Left lung (tissue), 10 donors: ENCODE measurements around the gene FOXK1. TPM values are rescaled to one million over a fixed set of nuclear protein-coding genes. Genes with fewer than 3 reads are reported as not detected.

Experiments
- ATAC-seq: fragments of 200-7000 bp; cut with Tn5 transposase; one replicate; pipeline ENCODE4 v1.9.1; 2020; ENCODE audit warnings: moderate library complexity
- DNase-seq, 4 donors: peaks; one replicate each; pipeline ENCODE4 v3.0.0-alpha.2; 2013 to 2020
- H3K27ac ChIP-seq, 2 donors: fragments of 200-600 bp; sonication (generic) in 1 of 2; one replicate each; pipeline versions ENCODE4 v1.5.0 to v1.8.0; 2020 to 2021
- H3K27me3 ChIP-seq, 2 donors: fragments of 200-600 bp; sonication (generic) in 1 of 2; one replicate each; pipeline versions ENCODE4 v1.5.0 to v1.8.0; 2020 to 2021
- H3K36me3 ChIP-seq, 2 donors: fragments of 200-600 bp; sonication (generic) in 1 of 2; one replicate each; pipeline versions ENCODE4 v1.5.0 to v1.8.0; 2020 to 2021
- H3K4me1 ChIP-seq, 2 donors: fragments of 200-600 bp; one replicate each; pipeline ENCODE4 v1.8.0; 2021
- H3K4me3 ChIP-seq, 2 donors: fragments of 200-600 bp; sonication (generic) in 1 of 2; one replicate each; pipeline versions ENCODE4 v1.5.0 to v1.8.0; 2020 to 2021; ENCODE audit warnings: mild to moderate bottlenecking in 1 of 2
- H3K9me3 ChIP-seq, 2 donors: fragments of 200-600 bp; sonication (generic) in 1 of 2; one replicate each; pipeline versions ENCODE4 v1.5.0 to v1.8.0; 2020 to 2021
- CTCF ChIP-seq, 2 donors: fragments of 200-600 bp; sonication (generic) in 1 of 2; IDR thresholded peaks; one replicate each; pipeline versions ENCODE4 v1.5.0 to v1.8.0; 2021; ENCODE audit warnings: antibody characterized with exemption in 2 of 2
- intact Hi-C, 2 donors: fragments of 100-400 bp; cut with DNase I; formaldehyde crosslinking; loops; one replicate each; pipeline versions ENCODE4 v1.11.2 to v1.14.2; 2022
- polyA plus RNA-seq, 6 donors: library from polyadenylated mRNA; unstranded; fragments of 120-200 nt; gene quantifications; one replicate each; pipeline ENCODE4 v1.2.1, GENCODE V29; 2013; ENCODE audit not compliant: insufficient read length in 6 of 6
- total RNA-seq, 2 donors: library from RNA; stranded (reverse); fragmentation: NEBNext Ultra II Directional; extraction: Animal tissue kit (Norgen Biotek cat#: 25700); gene quantifications; one replicate each; pipeline ENCODE4 v1.2.1, GENCODE V29; 2021
- donor health status: DM: no; HTN: yes; CAD: no.
- donor health status: DM: no; HTN: no; CAD: no.

The FOXK1 gene
- total and polyA plus RNA-seq, 8 donors, result 15.1 to 29.2 (median 18.8) TPM

- H3K36me3 ChIP-seq, result peaks cover 0 to 89% of the 10 kb centered on the region in 2 donors
- H3K27me3 ChIP-seq, result no peaks in the 10 kb centered on the region
- intact Hi-C loops, result loop anchor here in 1 of 2 donors (10.0 kb wide), 1 partner anchor 295 kb away; no protein-coding TSS in a partner anchor
- ATAC-seq (no peak), DNase-seq (peak in 1 of 4 donors; percentile 17)
- peaks cover 0 to 8% of the 10 kb centered on the region in 2 donors for H3K4me1 ChIP-seq
- no peak overlapping the region for H3K27ac ChIP-seq
- no peak overlapping the region for H3K4me3 ChIP-seq
- TF ChIP-seq CTCF (IDR thresholded peaks at IDR 0.05), result no peak
- no peaks in the 10 kb centered on the region for H3K9me3 ChIP-seq
Measured at GRCh38 chr7:4790078-4790465, 108.0 kb downstream of the FOXK1 start.

GRCh38 chr7:4790516-4790991 lies 108.5 kb downstream of the FOXK1 start:
- no peak for ATAC-seq
- no peak for TF ChIP-seq CTCF (IDR thresholded peaks at IDR 0.05)
- Histone ChIP-seq H3K4me3 (no peak overlapping the region), H3K27ac (no peak overlapping the region), H3K9me3 (no peaks in the 10 kb centered on the region), H3K4me1 (peaks cover 0 to 8% of the 10 kb centered on the region in 2 donors), H3K27me3 (no peaks in the 10 kb centered on the region), H3K36me3 (peaks cover 0 to 84% of the 10 kb centered on the region in 2 donors)
- intact Hi-C loops, result loop anchor here in 1 of 2 donors (10.0 kb wide), 1 partner anchor 294 kb away; no protein-coding TSS in a partner anchor
- DNase-seq, result peak in 1 of 4 donors; percentile 65

GRCh38 chr7:4791101-4791737 lies 109.1 kb downstream of the FOXK1 start:
- peak in 1 of 4 donors; percentile 68 for DNase-seq
- Histone ChIP-seq H3K9me3 (no peaks in the 10 kb centered on the region), H3K36me3 (peaks cover 0 to 77% of the 10 kb centered on the region in 2 donors), H3K4me1 (peaks cover 0 to 8% of the 10 kb centered on the region in 2 donors), H3K4me3 (no peak overlapping the region), H3K27me3 (no peaks in the 10 kb centered on the region), H3K27ac (no peak overlapping the region)
- ATAC-seq, result no peak
- no peak for TF ChIP-seq CTCF (IDR thresholded peaks at IDR 0.05)
- intact Hi-C loops, result loop anchor here in 1 of 2 donors (10.0 kb wide), 1 partner anchor 294 kb away; no protein-coding TSS in a partner anchor

- peak; percentile 42 to 79 for TF ChIP-seq CTCF (IDR thresholded peaks at IDR 0.05)
- intact Hi-C loops, result loop anchor here in 1 of 2 donors (10.0 kb wide), 1 partner anchor 293 kb away; no protein-coding TSS in a partner anchor
- no peaks in the 10 kb centered on the region for H3K9me3 ChIP-seq
- DNase-seq, result peak; percentile 38 to 89 (median 65)
- ATAC-seq, result peak; percentile 74
- H3K27me3 ChIP-seq, result no peaks in the 10 kb centered on the region
- H3K4me3 ChIP-seq, result peak overlapping the region; percentile 3 to 11
- no peak overlapping the region for H3K27ac ChIP-seq
- H3K36me3 ChIP-seq, result peaks cover 0 to 70% of the 10 kb centered on the region in 2 donors
- peaks cover 0 to 8% of the 10 kb centered on the region in 2 donors for H3K4me1 ChIP-seq
Measured at GRCh38 chr7:4791738-4792536, 109.8 kb downstream of the FOXK1 start.
